SK-N-SH (cell line): ENCODE data around the gene AMIGO2. TPM values are rescaled to one million over a fixed set of nuclear protein-coding genes. Genes with fewer than 3 reads are reported as not detected.

Experiments
- CTCF ChIA-PET: fragments of 300-600, 350-600 bp; formaldehyde crosslinking; extraction: SDS; loops from one replicate; lab custom pipeline; 2021; lab: Yijun Ruan, JAX
- POLR2A ChIA-PET: fragments of 350-600 bp; sonication (Branson Sonifier 250); formaldehyde crosslinking; extraction: SDS; loops from one replicate; lab custom pipeline; 2020; ENCODE audit warnings: antibody characterized with exemption, inconsistent platforms; lab: Yijun Ruan, JAX
- DNase-seq: peaks from one replicate; pipeline ENCODE4 v3.0.0; 2012
- H2AFZ ChIP-seq: fragments of 200-600 bp; sonication (generic); 2 replicates; pipeline ENCODE4 v1.8.1; 2016; ENCODE audit warnings: antibody characterized with exemption, mild to moderate bottlenecking, low read depth
- H3F3A ChIP-seq: fragments of 200-600 bp; sonication (generic); replicated peaks from 2 replicates; pipeline ENCODE3; 2016; ENCODE audit warnings: antibody characterized with exemption, mild to moderate bottlenecking; ENCODE audit not compliant: insufficient read depth
- H3K27ac ChIP-seq, 2 experiments: fragments of 200-500 bp in 1 of 2; fragments of 200-600 bp in 1 of 2; sonication (Bioruptor generic) in 1 of 2; sonication (generic), shearing (Covaris generic) in 1 of 2; 2 replicates each; pipeline versions ENCODE4 v1.5.1 to v1.6.1; 2014 to 2016; ENCODE audit warnings: low read depth in 2 of 2, inconsistent platforms in 1 of 2, low read length in 1 of 2, mild to moderate bottlenecking in 1 of 2, mixed read lengths in 1 of 2
- H3K27me3 ChIP-seq: fragments of 200-600 bp; sonication (generic), shearing (Covaris generic); 2 replicates; pipeline ENCODE4 v1.6.1; 2016; ENCODE audit warnings: mixed run types; ENCODE audit not compliant: insufficient read depth
- H3K36me3 ChIP-seq, 2 experiments: fragments of 200-500 bp in 1 of 2; fragments of 200-600 bp in 1 of 2; sonication (Bioruptor generic) in 1 of 2; sonication (generic) in 1 of 2; replicated peaks in 1 of 2; 2 replicates each; pipeline versions ENCODE3 to v1.5.1; 2014 to 2016; ENCODE audit warnings: low read length in 1 of 2, mild to moderate bottlenecking in 1 of 2; ENCODE audit not compliant: insufficient read depth in 2 of 2, control insufficient read depth in 1 of 2
- H3K4me1 ChIP-seq, 2 experiments: fragments of 200-500 bp in 1 of 2; fragments of 200-600 bp in 1 of 2; sonication (Bioruptor generic) in 1 of 2; sonication (generic), shearing (Covaris generic) in 1 of 2; 2 replicates each; pipeline versions ENCODE4 v1.5.1 to v1.6.1; 2014 to 2016; ENCODE audit warnings: low read depth in 1 of 2, low read length in 1 of 2, mixed run types in 1 of 2; ENCODE audit not compliant: insufficient read depth in 2 of 2, control insufficient read depth in 1 of 2
- H3K4me2 ChIP-seq: fragments of 200-600 bp; sonication (generic), shearing (Covaris generic); 2 replicates; pipeline ENCODE4 v1.6.1; 2017; ENCODE audit warnings: mixed run types
- H3K4me3 ChIP-seq, 2 experiments: fragments of 200-500 bp in 1 of 2; fragments of 200-600 bp in 1 of 2; sonication (Bioruptor generic) in 1 of 2; sonication (generic), shearing (Covaris generic) in 1 of 2; 2 replicates each; pipeline versions ENCODE4 v1.5.1 to v1.8.1; 2014 to 2016; ENCODE audit warnings: low read depth in 2 of 2, inconsistent platforms in 1 of 2, low read length in 1 of 2, mild to moderate bottlenecking in 1 of 2, mixed read lengths in 1 of 2, moderate library complexity in 1 of 2
- H3K79me2 ChIP-seq: fragments of 200-600 bp; sonication (generic); 2 replicates; pipeline ENCODE4 v1.8.1; 2017; ENCODE audit warnings: mild to moderate bottlenecking; ENCODE audit not compliant: insufficient read depth
- H3K9ac ChIP-seq: fragments of 200-600 bp; sonication (generic); 2 replicates; pipeline ENCODE4 v1.6.1; 2017; ENCODE audit warnings: mixed run types
- H3K9me2 ChIP-seq: fragments of 200-600 bp; sonication (generic); 2 replicates; pipeline ENCODE4 v1.6.1; 2017; ENCODE audit warnings: mixed run types
- H3K9me3 ChIP-seq: fragments of 200-600 bp; sonication (generic); 2 replicates; pipeline ENCODE4 v1.6.1; 2017; ENCODE audit warnings: mixed run types, mild to moderate bottlenecking, moderate library complexity
- H4K20me1 ChIP-seq: fragments of 200-600 bp; sonication (generic); 2 replicates; pipeline ENCODE4 v1.6.1; 2017; ENCODE audit warnings: mild to moderate bottlenecking, mixed run types; ENCODE audit not compliant: insufficient read depth
- CHD2 ChIP-seq: fragments of 150-350 bp; IDR thresholded peaks from 2 replicates; pipeline ENCODE4 v1.6.1; 2018; ENCODE audit warnings: low read length; ENCODE audit not compliant: partially characterized antibody
- CTCF ChIP-seq: fragments of 200-600 bp; sonication (generic); IDR thresholded peaks from 2 replicates; pipeline ENCODE4 v1.6.1; 2017; ENCODE audit warnings: antibody characterized with exemption, mild to moderate bottlenecking, moderate library complexity
- EP300 ChIP-seq, 2 experiments: IDR thresholded peaks; 2 replicates each; pipeline versions ENCODE4 v1.4.0 to v1.6.1; 2012; ENCODE audit warnings: borderline replicate concordance in 1 of 2, low read depth in 1 of 2, low read length in 1 of 2
- GATA2 ChIP-seq: sonication (generic); formaldehyde crosslinking; IDR thresholded peaks from 2 replicates; pipeline ENCODE4 v1.5.0; 2020; ENCODE audit warnings: mild to moderate bottlenecking, missing genetic modification reagents
- IRF3 ChIP-seq: fragments of 150-350 bp; IDR thresholded peaks from 2 replicates; pipeline ENCODE4 v1.6.1; 2016; ENCODE audit warnings: mild to moderate bottlenecking, low read depth, low read length
- MAX ChIP-seq: IDR thresholded peaks from 2 replicates; pipeline ENCODE4 v1.4.0; 2012; ENCODE audit warnings: low read depth
- MXI1 ChIP-seq: IDR thresholded peaks from 2 replicates; pipeline ENCODE4 v1.6.1; 2012; ENCODE audit warnings: mild to moderate bottlenecking, low read depth, low read length, improper control_type of control experiment
- NFIC ChIP-seq: IDR thresholded peaks from 2 replicates; pipeline ENCODE4 v1.4.0; 2012; ENCODE audit warnings: borderline replicate concordance
- PBX3 ChIP-seq: IDR thresholded peaks from 2 replicates; pipeline ENCODE4; 2012
- RAD21 ChIP-seq: IDR thresholded peaks from 2 replicates; pipeline ENCODE4 v1.6.1; 2012; ENCODE audit warnings: mild to moderate bottlenecking, low read length
- REST ChIP-seq: IDR thresholded peaks from 2 replicates; pipeline ENCODE4 v1.6.1; 2012; ENCODE audit warnings: mild to moderate bottlenecking, low read depth, low read length, moderate library complexity
- SIN3A ChIP-seq: IDR thresholded peaks from 2 replicates; pipeline ENCODE4 v1.6.1; 2012; ENCODE audit warnings: low read depth, mild to moderate bottlenecking, low read length, moderate library complexity, borderline replicate concordance
- TEAD4 ChIP-seq: IDR thresholded peaks from 2 replicates; pipeline ENCODE4 v1.4.0; 2012; ENCODE audit warnings: mild to moderate bottlenecking, borderline replicate concordance; ENCODE audit not compliant: insufficient read depth
- ZBTB33 ChIP-seq: IDR thresholded peaks from 2 replicates; pipeline ENCODE4 v1.4.0; 2012; ENCODE audit warnings: low read depth, borderline replicate concordance
- WGBS: methylation state at CpG from one replicate; pipeline ENCODE4 v1.1.6; 2017; ENCODE audit warnings: low lambda C conversion rate; 5-methylcytosine and 5-hydroxymethylcytosine counted together
- polyA plus RNA-seq, 3 experiments: library from polyadenylated mRNA; depleted of rRNA; stranded (reverse); fragments of >200 nt; gene quantifications; 2 replicates each; pipeline ENCODE4 v1.2.3, GENCODE V29; 2012

AMIGO2 gene
- polyA plus RNA-seq, 1 of the 3 experiments (the other 2 are of a cell fraction), result 1.2 TPM

- peaks cover 10% of the 10 kb centered on the region; the same call in 1 of the 2 replicates for H3K79me2 ChIP-seq
- TF ChIP-seq MAX, result no peak
- TF ChIP-seq SIN3A, result no peak
- TF ChIP-seq CHD2, result no peak
- no peak for TF ChIP-seq REST
- TF ChIP-seq ZBTB33, result no peak
- no peak for TF ChIP-seq EP300 (IDR thresholded peaks at IDR 0.05; ENCODE audit: borderline replicate concordance in 1 of 2, low read depth in 1 of 2, low read length in 1 of 2)
- no peak for TF ChIP-seq IRF3
- no peak for TF ChIP-seq CTCF
- no peak for TF ChIP-seq NFIC
- no peak for TF ChIP-seq PBX3
- TF ChIP-seq TEAD4, result no peak
- TF ChIP-seq GATA2 (CRISPR knock-in tag), result no peak
- TF ChIP-seq RAD21, result no peak
- TF ChIP-seq MXI1, result no peak
- ChIA-PET CTCF (interaction anchor here (1.1 kb wide), 1 partner anchor 9 kb away, joined by 3 read pairs; no protein-coding TSS in a partner anchor), POLR2A (no interaction called here)
- H3K27ac ChIP-seq, result peak overlapping the region in 1 of 2 experiments; percentile 66; a peak in 2 of 4 replicates
- H4K20me1 ChIP-seq, result no peaks in the 10 kb centered on the region
- peaks cover 23% of the 10 kb centered on the region for H3F3A ChIP-seq
- 13% methylated on average over 33 of the region's 49 CpGs for WGBS
- peaks cover 18% of the 10 kb centered on the region for H3K27me3 ChIP-seq
- peaks cover 0 to 28% of the 10 kb centered on the region in 2 experiments; a peak in 3 of 4 replicates for H3K4me1 ChIP-seq
- peak overlapping the region; percentile 47 to 66; a peak in 3 of 4 replicates for H3K4me3 ChIP-seq
- H3K9me3 ChIP-seq, result no peaks in the 10 kb centered on the region
- no peak for DNase-seq
- H3K9ac ChIP-seq, result peak overlapping the region; percentile 49; the same call in 1 of the 2 replicates
- H3K4me2 ChIP-seq, result peak overlapping the region; percentile 82
- peak overlapping the region; percentile 82 for H2AFZ ChIP-seq
- no peaks in the 10 kb centered on the region for H3K36me3 ChIP-seq
- no peaks in the 10 kb centered on the region for H3K9me2 ChIP-seq
Observed at GRCh38 chr12:47079981-47080724, 394 bp upstream of the AMIGO2 start.
